HG02642 (cell line): ENCODE results near the gene OR10G7.

Source experiments
- ATAC-seq: cut with Tn5 transposase; IDR thresholded peaks from one replicate; pipeline ENCODE4 v1.9.1; 2021; ENCODE audit warnings: mild to moderate bottlenecking; ENCODE audit not compliant: unreplicated experiment, poor library complexity

The OR10G7 gene, protein sequence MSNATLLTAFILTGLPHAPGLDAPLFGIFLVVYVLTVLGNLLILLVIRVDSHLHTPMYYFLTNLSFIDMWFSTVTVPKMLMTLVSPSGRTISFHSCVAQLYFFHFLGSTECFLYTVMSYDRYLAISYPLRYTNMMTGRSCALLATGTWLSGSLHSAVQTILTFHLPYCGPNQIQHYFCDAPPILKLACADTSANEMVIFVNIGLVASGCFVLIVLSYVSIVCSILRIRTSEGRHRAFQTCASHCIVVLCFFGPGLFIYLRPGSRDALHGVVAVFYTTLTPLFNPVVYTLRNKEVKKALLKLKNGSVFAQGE

GRCh38 chr11:124041254-124041653, at the start of gene OR10G7:
Gene OR10G7, minus strand, starts transcription at chr11:124041325. Its CDS starts 2,324 bp downstream, at chr11:124039001.
- no peak for ATAC-seq

- ATAC-seq, result no peak
Measured at GRCh38 chr11:124085997-124086846, 45.1 kb upstream of the OR10G7 start.

DNA sequence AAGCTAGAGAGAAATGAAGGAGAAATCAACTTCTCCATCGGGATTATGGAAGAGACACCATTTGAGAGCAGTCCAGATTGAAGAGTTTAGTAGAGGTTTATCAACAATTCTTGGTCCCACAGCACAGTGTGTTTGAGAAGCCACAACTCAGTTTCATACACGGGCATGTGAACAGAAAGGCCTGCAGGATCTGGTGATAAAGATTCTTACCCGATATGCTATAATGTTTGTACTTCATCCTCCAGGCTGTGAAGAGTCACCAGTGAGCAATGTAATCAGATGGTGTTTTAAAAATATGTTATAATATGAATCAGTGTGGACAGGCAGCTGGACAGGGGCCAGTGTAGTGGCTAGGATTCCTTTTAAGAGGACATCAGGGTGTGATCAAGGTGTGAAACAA, 44.5 kb upstream of the OR10G7 start:
- ATAC-seq, result no peak

GRCh38 chr11:124082371-124082770, 41.2 kb upstream of the OR10G7 start:
- ATAC-seq, result no peak

DNA sequence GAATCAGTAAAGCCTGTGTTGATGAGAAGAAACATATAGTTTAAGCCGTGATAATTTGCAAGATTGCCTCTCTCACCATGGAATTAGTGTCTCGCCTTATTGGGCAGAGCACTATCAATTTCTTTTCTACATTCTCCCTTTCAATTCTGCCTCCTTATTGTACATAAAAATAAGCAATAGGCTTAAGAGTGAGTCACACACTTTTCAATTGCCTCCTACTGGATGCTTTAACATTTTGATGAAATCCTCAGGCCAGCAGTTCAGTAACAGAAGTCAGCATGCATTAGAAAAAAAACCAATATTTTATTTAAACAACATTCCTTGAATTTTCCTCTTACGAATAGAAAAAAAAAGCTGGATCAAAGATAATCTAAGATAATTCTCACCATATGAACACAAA, 40.4 kb upstream of the OR10G7 start:
- ATAC-seq, result no peak

DNA sequence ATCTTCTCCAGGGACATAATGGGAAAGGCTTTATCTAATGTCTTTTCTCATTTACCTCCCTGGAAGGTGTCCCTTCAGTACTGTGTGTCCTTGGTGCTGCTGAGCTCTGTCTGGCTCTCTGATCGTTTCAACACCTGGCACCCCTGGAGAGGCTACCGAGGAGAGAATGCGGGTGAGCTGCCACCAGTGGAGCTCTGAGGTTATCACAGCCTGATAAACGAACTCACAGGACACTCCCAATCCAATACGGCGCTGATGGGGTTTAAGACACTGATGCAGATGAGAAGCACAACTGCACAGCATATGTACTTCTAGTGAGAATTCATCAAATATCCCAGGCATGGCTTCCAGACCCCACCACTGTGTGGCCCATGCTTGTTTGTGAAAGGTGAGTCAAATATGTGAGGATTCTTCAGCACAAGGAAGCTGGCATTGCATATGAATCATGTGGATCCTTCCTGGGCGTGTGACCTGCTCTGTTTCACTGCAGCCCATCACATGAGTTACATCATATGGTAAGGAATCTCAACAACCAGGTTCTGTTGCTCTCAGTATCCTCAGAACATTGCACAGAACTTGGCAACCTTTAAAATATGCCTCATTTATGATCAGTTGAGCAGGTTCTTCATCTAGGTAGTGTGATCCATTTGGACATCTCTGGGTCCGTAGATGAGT, 39.3 kb upstream of the OR10G7 start:
- no peak for ATAC-seq

- ATAC-seq, result no peak
Measured at GRCh38 chr11:124079631-124080326, 38.7 kb upstream of the OR10G7 start.

GRCh38 chr11:124078591-124078990, 37.5 kb upstream of the OR10G7 start:
- no peak for ATAC-seq

DNA sequence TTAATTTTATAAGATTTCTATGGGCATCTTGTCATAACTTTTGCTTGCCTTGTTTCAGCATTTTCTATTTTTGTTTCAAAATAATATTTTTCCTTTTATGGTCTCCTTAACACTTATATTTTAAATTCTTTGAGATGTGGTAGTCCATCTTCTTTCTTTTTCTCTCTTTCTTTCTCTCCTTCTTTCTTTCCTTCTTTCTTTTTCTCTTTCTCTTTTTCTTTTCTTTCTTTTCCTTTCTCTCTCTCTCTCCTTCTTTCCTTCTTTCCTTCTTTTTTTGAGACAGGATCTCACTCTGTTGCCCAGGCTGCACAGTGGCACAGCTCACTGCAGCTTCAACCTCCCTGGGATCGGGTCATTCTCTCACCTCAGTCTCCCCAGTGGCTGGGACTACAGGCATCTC, 36.1 kb upstream of the OR10G7 start:
- no peak for ATAC-seq

- peak; percentile 78 for ATAC-seq
Measured at GRCh38 chr11:124075841-124076651, 34.9 kb upstream of the OR10G7 start.

GRCh38 chr11:124075492-124075840, 34.3 kb upstream of the OR10G7 start:
- no peak for ATAC-seq

DNA sequence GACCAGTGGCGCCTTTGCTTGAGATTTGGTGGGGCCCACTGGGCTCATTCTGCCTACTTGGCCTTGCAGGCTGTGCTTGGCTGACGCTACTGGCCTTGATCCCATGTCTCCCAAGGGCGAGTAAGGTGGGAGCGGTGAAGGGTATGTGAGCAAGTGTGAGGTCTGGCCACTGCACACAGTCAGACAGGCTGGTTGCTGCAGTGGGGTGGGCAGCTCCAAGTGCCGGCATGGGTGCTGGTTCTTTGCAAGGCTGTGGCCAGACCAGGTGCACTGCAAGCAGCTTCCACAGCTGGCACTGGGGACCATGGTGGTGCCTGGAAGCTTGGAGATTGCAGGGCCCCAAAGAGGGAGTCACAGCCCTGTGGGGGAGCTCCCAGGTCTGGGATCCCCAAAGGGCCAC, 33.4 kb upstream of the OR10G7 start:
- no peak for ATAC-seq

DNA sequence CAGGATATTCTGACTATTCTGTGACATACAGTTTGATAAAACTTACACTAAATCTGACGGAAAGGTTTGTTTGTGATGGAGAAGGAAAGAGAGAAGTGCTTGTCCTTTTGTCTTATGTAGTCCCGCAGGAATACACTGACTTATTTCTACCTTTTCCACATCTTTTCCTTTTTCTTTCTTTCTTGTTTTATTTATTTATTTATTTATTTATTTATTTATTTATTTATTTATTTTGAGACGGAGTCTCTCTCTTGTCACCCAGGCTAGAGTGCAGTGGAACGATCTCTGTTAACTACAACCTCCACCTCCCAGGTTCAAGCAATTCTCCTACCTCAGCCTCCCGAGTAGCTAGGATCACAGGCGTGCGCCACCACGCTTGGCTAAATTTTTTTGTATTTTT, 31.0 kb upstream of the OR10G7 start:
- ATAC-seq, result no peak

DNA sequence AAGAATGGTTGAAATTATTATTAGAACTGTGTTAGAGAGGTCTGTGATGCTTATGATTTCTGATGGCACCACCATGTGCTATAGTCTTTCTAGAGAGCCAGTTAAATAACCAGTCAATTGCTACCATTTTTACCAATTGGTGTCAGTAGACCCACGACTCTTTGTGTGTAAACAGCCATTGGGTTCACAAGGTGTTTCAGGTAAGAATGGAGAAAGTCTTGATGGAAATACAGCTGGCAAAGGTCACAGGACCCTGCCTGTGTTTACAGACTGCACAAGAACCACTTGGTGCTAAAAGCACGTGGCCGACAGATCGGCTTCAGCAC, 30.5 kb upstream of the OR10G7 start:
- ATAC-seq, result no peak

DNA sequence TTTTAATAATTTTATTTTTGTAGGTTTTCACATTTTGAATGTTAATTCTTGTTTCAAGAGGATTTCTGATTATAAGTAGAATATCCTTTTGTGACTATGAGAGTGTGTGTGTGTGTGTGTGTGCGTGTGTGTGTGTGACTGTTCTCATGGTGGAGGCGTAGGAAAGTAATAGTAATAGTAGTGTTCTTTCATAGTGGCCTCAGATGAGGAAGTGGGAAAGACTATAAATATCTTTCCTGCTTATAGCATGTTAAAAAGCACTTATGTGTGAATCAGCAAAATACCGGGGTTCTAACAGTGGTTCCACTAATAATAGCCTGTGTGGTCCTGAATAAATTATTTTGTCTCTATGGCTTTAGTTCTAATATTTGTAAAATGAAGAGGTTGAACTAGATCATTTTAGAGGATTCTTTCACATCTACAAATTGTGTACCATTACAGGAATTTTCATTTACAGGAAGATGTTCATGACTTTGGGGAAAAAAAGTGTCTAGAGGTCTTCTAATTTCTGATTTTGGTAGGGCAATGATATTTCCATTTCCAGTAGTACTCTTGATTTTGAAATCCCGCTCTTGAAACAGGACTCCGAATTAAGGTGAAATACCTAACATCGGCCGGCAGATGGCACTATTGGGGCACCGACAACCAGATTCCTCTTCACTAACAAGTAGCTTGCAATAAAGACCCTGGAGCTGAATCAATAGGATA, 29.9 kb upstream of the OR10G7 start:
- ATAC-seq, result peak; percentile 78

- peak; percentile 89 for ATAC-seq
Measured at GRCh38 chr11:124069429-124070401, 28.6 kb upstream of the OR10G7 start.

GRCh38 chr11:124068601-124069110, 27.5 kb upstream of the OR10G7 start:
- ATAC-seq, result no peak

- no peak for ATAC-seq
Measured at GRCh38 chr11:124052966-124053365, 11.8 kb upstream of the OR10G7 start.
